OCI-LY1 (cell line): ENCODE results near the gene PACRG.

Experiments used
- H2AFZ ChIP-seq: fragments of 200-600 bp; sonication (generic), shearing (Covaris generic); 2 replicates; pipeline ENCODE4 v1.6.0; 2014; ENCODE audit warnings: antibody characterized with exemption, mild to moderate bottlenecking, low read length
- H3F3A ChIP-seq: fragments of 200-600 bp; sonication (generic), shearing (Covaris generic); 2 replicates; pipeline ENCODE4 v1.6.0; 2014; ENCODE audit warnings: mild to moderate bottlenecking, antibody characterized with exemption, low read length, moderate library complexity; ENCODE audit not compliant: insufficient read depth
- H3K27ac ChIP-seq: fragments of 200-600 bp; sonication (generic); 2 replicates; pipeline ENCODE4 v1.5.1; 2014; ENCODE audit warnings: low read length, mixed run types, mild to moderate bottlenecking, low read depth; ENCODE audit not compliant: poor library complexity, severe bottlenecking
- H3K27me3 ChIP-seq: fragments of 200-600 bp; sonication (generic); 2 replicates; pipeline ENCODE4 v1.6.0; 2014; ENCODE audit warnings: antibody characterized with exemption, mild to moderate bottlenecking, low read length, moderate library complexity; ENCODE audit not compliant: insufficient read depth
- H3K36me3 ChIP-seq: fragments of 200-600 bp; sonication (generic); 2 replicates; pipeline ENCODE4 v1.6.1; 2014; ENCODE audit warnings: mild to moderate bottlenecking, antibody characterized with exemption, low read length, moderate library complexity, mixed read lengths; ENCODE audit not compliant: insufficient read depth
- H3K4me1 ChIP-seq: fragments of 200-600 bp; sonication (generic); 2 replicates; pipeline ENCODE4 v1.5.1; 2014; ENCODE audit warnings: mild to moderate bottlenecking, low read length, moderate library complexity; ENCODE audit not compliant: insufficient read depth, severe bottlenecking
- H3K4me2 ChIP-seq: fragments of 200-600 bp; sonication (generic), shearing (Covaris generic); 2 replicates; pipeline ENCODE4 v1.6.1; 2014; ENCODE audit warnings: low read length
- H3K4me3 ChIP-seq: fragments of 200-600 bp; sonication (generic); 2 replicates; pipeline ENCODE4 v1.5.1; 2014; ENCODE audit warnings: low read length, low read depth, mild to moderate bottlenecking, mixed read lengths; ENCODE audit not compliant: poor library complexity, severe bottlenecking
- H3K79me2 ChIP-seq: fragments of 200-600 bp; shearing (Covaris generic); 2 replicates; pipeline ENCODE4 v1.6.1; 2016; ENCODE audit warnings: mixed run types, low read length, mixed read lengths; ENCODE audit not compliant: insufficient read depth
- H3K9ac ChIP-seq: fragments of 200-600 bp; sonication (generic), shearing (Covaris generic); 2 replicates; pipeline ENCODE4 v1.6.1; 2014; ENCODE audit warnings: mild to moderate bottlenecking, low read length, mixed read lengths
- H3K9me2 ChIP-seq: fragments of 200-600 bp; sonication (generic), shearing (Covaris generic); 2 replicates; pipeline ENCODE4 v1.6.1; 2014; ENCODE audit warnings: low read depth, mild to moderate bottlenecking, low read length, mixed read lengths
- H3K9me3 ChIP-seq: fragments of 200-600 bp; shearing (Covaris generic); 2 replicates; pipeline ENCODE4 v1.6.1; 2014; ENCODE audit warnings: low read length, mixed read lengths
- H4K20me1 ChIP-seq: fragments of 200-600 bp; sonication (generic), shearing (Covaris generic); 2 replicates; pipeline ENCODE4 v1.6.0; 2016; ENCODE audit warnings: mild to moderate bottlenecking, low read length; ENCODE audit not compliant: insufficient read depth
- CTCF ChIP-seq: fragments of 200-600 bp; sonication (generic), shearing (Covaris generic); IDR thresholded peaks from 2 replicates; pipeline ENCODE4 v1.5.1; 2017; ENCODE audit warnings: mild to moderate bottlenecking, antibody characterized with exemption, low read length, moderate library complexity, mixed read lengths
- EZH2 ChIP-seq: fragments of 200-600 bp; sonication (generic), shearing (Covaris generic); IDR thresholded peaks from 2 replicates; pipeline ENCODE4 v1.8.0; 2017; ENCODE audit warnings: borderline replicate concordance, mixed run types, mild to moderate bottlenecking, antibody characterized with exemption, low read length, moderate library complexity, mixed read lengths

The PACRG gene

GRCh38 chr6:163354761-163355425 lies 627.1 kb downstream of the PACRG start:
- Histone ChIP-seq H2AFZ (no peak overlapping the region), H3K4me1 (no peaks in the 10 kb centered on the region), H3K9me3 (no peaks in the 10 kb centered on the region), H3K9ac (no peak overlapping the region), H3K27me3 (no peaks in the 10 kb centered on the region), H3K27ac (no peak overlapping the region), H3K36me3 (no peaks in the 10 kb centered on the region), H3K79me2 (no peaks in the 10 kb centered on the region), H3K4me2 (no peak overlapping the region), H3K4me3 (no peak overlapping the region), H3K9me2 (no peaks in the 10 kb centered on the region), H4K20me1 (no peaks in the 10 kb centered on the region), H3F3A (no peaks in the 10 kb centered on the region)
- TF ChIP-seq CTCF: no peak
- no peak for TF ChIP-seq EZH2

- Histone ChIP-seq H3K4me2 (no peak overlapping the region), H3K9me3 (no peaks in the 10 kb centered on the region)
Observed at GRCh38 chr6:163355426-163355991, 627.7 kb downstream of the PACRG start.

GRCh38 chr6:163356324-163356723 lies 628.5 kb downstream of the PACRG start:
- H3K79me2 ChIP-seq: no peaks in the 10 kb centered on the region
- no peaks in the 10 kb centered on the region for H3K9me2 ChIP-seq
- no peak overlapping the region for H3K9ac ChIP-seq
- TF ChIP-seq CTCF (no peak), EZH2 (no peak)
- H3K4me2 ChIP-seq: no peak overlapping the region
- H3K27me3 ChIP-seq: no peaks in the 10 kb centered on the region
- no peaks in the 10 kb centered on the region for H3K4me1 ChIP-seq
- no peaks in the 10 kb centered on the region for H4K20me1 ChIP-seq
- no peak overlapping the region for H2AFZ ChIP-seq
- no peak overlapping the region for H3K27ac ChIP-seq
- H3F3A ChIP-seq: no peaks in the 10 kb centered on the region
- no peak overlapping the region for H3K4me3 ChIP-seq
- no peaks in the 10 kb centered on the region for H3K36me3 ChIP-seq
- H3K9me3 ChIP-seq: no peaks in the 10 kb centered on the region

More at GRCh38 chr6:163355426-163355991, 627.7 kb downstream of the PACRG start:
- H3K9ac ChIP-seq: no peak overlapping the region
- no peak overlapping the region for H2AFZ ChIP-seq
- no peaks in the 10 kb centered on the region for H3K36me3 ChIP-seq
- H3K9me2 ChIP-seq: no peaks in the 10 kb centered on the region
- no peak overlapping the region for H3K27ac ChIP-seq
- TF ChIP-seq EZH2: no peak
- TF ChIP-seq CTCF: no peak
- no peaks in the 10 kb centered on the region for H3K27me3 ChIP-seq
- H3K4me3 ChIP-seq: no peak overlapping the region
- H4K20me1 ChIP-seq: no peaks in the 10 kb centered on the region
- no peaks in the 10 kb centered on the region for H3K79me2 ChIP-seq
- H3K4me1 ChIP-seq: no peaks in the 10 kb centered on the region
- no peaks in the 10 kb centered on the region for H3F3A ChIP-seq
